ENCODE measurements around the gene GPATCH2L. TPM values are rescaled to one million over a fixed set of nuclear protein-coding genes. Genes with fewer than 3 reads are reported as not detected.

GPATCH2L gene
- total and polyA plus RNA-seq, 2 of the 13 experiments (the other 11 are each of a cell fraction or from before 2014, with no cell fraction given) = 14.4 to 29.0 TPM

DNA sequence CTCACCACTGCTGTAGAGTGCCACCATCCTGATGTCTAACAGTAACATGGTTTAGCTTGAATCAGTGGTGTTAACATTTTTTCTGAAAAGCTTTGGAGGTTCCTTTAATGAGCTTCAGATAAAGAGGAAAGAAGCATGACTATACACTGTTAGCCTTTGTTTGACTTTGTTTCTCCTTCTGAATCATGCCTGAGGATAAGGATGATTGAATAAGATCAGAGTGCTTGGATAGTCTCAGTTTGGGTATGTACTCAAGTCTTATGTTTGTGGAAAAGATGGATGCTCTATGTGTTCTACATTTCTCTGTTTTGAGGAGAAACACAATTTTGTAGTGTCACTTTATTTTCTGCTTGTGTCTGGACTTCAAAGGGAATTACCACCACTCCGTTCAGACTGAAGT, 42.0 kb downstream of the GPATCH2L start (continued):
- TF ChIP-seq NONO (IDR thresholded peaks at IDR 0.05) = no peak
- TF ChIP-seq NONO (CRISPR knock-in tag; conservative IDR thresholded peaks at IDR 0.05) = no peak
- no peak for TF ChIP-seq HOMEZ (CRISPR knock-in tag; IDR thresholded peaks at IDR 0.05; ENCODE audit: low read depth)
- TF ChIP-seq RCOR2 (CRISPR knock-in tag; IDR thresholded peaks at IDR 0.05) = no peak
- no peak for TF ChIP-seq FOSL1 (CRISPR knock-in tag; IDR thresholded peaks at IDR 0.05; ENCODE audit: borderline replicate concordance)
- no peak for TF ChIP-seq YEATS4 (CRISPR knock-in tag; IDR thresholded peaks at IDR 0.05; ENCODE audit: borderline replicate concordance)

- WGBS (ENCODE audit: low lambda C conversion rate) = 94% methylated on average over 3 of the region's 3 CpGs
- Histone ChIP-seq H3K4me2 (ENCODE audit: low read depth, low read length) (no peak overlapping the region), H3K36me3 (replicated peaks in 1 of 2; ENCODE audit: control insufficient read depth in 1 of 2, insufficient read depth in 2 of 2, low read length in 2 of 2) (peaks cover 7 to 56% of the 10 kb centered on the region in 2 experiments), H3K4me3 (replicated peaks in 1 of 3; ENCODE audit: insufficient read depth in 1 of 3, low read depth in 2 of 3, low read length in 3 of 3) (no peak overlapping the region), H4K20me1 (ENCODE audit: insufficient read depth, low read length) (no peaks in the 10 kb centered on the region), H3K27ac (ENCODE audit: extremely low read length, insufficient read depth, low read length) (no peak overlapping the region), H3K9me3 (ENCODE audit: low read length) (no peaks in the 10 kb centered on the region), H3K79me2 (ENCODE audit: insufficient read depth, low read length) (no peaks in the 10 kb centered on the region), H3K27me3 (ENCODE audit: control insufficient read depth in 1 of 2, insufficient read depth in 2 of 2, low read length in 2 of 2) (no peaks in the 10 kb centered on the region), H3K4me1 (ENCODE audit: insufficient read depth, low read length) (no peaks in the 10 kb centered on the region), H2AFZ (ENCODE audit: low read length) (no peak overlapping the region), H3K9ac (ENCODE audit: insufficient read depth, low read depth, low read length) (no peak overlapping the region)
- CTCF ChIA-PET (ENCODE audit: low intra/inter-chr PET ratio, low total read pairs) = no interaction called here
- DNase-seq (ENCODE audit: low spot score) (no peak), ATAC-seq (no peak), FAIRE-seq (no peak)
- POLR2A ChIA-PET = no interaction called here
- in situ Hi-C loops (cut with HindIII; ENCODE audit: extremely low pct_ligation_motif_present, low pct_unique_long_range_greater_than_20kb) (no loop called here), intact Hi-C loops (cut with micrococcal nuclease; ENCODE audit: unreplicated experiment) (no loop called here)
- BruUV-seq (replicated peaks) = no TSS peak
- TF ChIP-seq POLR2A (IDR thresholded peaks at IDR 0.05; ENCODE audit: insufficient read depth in 1 of 2, low read depth in 2 of 2, low read length in 2 of 2) (no peak), CC2D1A (CRISPR knock-in tag; IDR thresholded peaks at IDR 0.05) (no peak), REST (IDR thresholded peaks at IDR 0.05; ENCODE audit: borderline replicate concordance in 1 of 2, low read depth in 1 of 2, low read length in 2 of 2) (no peak), ZNF367 (CRISPR knock-in tag; IDR thresholded peaks at IDR 0.05; ENCODE audit: borderline replicate concordance) (no peak)
- TF ChIP-seq, protein P1, sequence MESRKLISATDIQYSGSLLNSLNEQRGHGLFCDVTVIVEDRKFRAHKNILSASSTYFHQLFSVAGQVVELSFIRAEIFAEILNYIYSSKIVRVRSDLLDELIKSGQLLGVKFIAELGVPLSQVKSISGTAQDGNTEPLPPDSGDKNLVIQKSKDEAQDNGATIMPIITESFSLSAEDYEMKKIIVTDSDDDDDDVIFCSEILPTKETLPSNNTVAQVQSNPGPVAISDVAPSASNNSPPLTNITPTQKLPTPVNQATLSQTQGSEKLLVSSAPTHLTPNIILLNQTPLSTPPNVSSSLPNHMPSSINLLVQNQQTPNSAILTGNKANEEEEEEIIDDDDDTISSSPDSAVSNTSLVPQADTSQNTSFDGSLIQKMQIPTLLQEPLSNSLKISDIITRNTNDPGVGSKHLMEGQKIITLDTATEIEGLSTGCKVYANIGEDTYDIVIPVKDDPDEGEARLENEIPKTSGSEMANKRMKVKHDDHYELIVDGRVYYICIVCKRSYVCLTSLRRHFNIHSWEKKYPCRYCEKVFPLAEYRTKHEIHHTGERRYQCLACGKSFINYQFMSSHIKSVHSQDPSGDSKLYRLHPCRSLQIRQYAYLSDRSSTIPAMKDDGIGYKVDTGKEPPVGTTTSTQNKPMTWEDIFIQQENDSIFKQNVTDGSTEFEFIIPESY (CRISPR knock-in tag; IDR thresholded peaks at IDR 0.05) = no peak
- TF ChIP-seq, protein P2, sequence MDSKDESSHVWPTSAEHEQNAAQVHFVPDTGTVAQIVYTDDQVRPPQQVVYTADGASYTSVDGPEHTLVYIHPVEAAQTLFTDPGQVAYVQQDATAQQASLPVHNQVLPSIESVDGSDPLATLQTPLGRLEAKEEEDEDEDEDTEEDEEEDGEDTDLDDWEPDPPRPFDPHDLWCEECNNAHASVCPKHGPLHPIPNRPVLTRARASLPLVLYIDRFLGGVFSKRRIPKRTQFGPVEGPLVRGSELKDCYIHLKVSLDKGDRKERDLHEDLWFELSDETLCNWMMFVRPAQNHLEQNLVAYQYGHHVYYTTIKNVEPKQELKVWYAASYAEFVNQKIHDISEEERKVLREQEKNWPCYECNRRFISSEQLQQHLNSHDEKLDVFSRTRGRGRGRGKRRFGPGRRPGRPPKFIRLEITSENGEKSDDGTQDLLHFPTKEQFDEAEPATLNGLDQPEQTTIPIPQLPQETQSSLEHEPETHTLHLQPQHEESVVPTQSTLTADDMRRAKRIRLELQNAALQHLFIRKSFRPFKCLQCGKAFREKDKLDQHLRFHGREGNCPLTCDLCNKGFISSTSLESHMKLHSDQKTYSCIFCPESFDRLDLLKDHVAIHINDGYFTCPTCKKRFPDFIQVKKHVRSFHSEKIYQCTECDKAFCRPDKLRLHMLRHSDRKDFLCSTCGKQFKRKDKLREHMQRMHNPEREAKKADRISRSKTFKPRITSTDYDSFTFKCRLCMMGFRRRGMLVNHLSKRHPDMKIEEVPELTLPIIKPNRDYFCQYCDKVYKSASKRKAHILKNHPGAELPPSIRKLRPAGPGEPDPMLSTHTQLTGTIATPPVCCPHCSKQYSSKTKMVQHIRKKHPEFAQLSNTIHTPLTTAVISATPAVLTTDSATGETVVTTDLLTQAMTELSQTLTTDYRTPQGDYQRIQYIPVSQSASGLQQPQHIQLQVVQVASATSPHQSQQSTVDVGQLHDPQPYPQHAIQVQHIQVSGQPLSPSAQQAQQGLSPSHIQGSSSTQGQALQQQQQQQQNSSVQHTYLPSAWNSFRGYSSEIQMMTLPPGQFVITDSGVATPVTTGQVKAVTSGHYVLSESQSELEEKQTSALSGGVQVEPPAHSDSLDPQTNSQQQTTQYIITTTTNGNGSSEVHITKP (CRISPR knock-in tag; IDR thresholded peaks at IDR 0.05; ENCODE audit: low read depth) = no peak
Observed at GRCh38 chr14:76194327-76194726, 42.6 kb downstream of the GPATCH2L start.
